ENCODE data around the gene UBAC1. TPM values are rescaled to one million over a fixed set of nuclear protein-coding genes. Genes with fewer than 3 reads are reported as not detected.

Gene UBAC1
- total and polyA plus RNA-seq, 10 of the 15 experiments (the other 5 are each of a cell fraction or from before 2014, with no cell fraction given), result 16.7 to 54.6 (median 38.5) TPM

DNA sequence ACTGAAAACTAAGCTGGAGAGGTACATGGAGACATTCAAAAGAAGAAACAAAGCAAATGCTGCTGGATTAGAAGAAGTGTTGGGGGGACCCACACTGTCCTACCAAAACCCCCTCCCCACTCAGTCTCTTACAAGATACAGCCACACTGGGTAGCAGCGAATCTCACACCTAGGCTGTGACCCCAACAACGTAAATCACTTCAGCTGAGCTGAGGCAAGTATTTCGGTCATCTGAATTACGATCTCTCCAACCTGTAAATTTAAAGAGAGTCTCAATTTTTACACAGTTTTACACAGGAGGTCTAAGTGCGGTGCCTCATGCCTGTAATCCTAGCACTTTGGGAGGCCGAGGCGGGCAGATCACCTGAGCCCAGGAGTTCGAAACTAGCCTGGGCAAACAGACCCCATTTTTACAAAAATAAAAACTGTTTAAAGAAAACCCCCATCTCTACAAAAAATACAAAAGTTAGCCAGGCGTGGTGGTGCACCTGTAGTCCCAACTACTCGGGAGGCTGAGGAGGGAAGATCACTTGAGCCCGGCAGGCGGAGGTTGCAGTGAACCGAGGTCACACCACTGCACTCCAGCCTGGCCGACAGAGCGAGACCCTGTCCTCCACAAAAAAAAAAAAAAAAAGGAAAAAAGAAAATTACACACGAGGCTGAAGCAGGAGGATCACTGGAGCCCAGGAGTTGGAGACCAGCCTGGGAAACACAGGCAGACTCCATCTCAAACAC, 57.2 kb downstream of the UBAC1 start:
- Histone ChIP-seq H3K27me3 (replicated peaks in 1 of 2; ENCODE audit: control insufficient read depth in 2 of 2, insufficient read depth in 2 of 2, low read length in 1 of 2) (no peaks in the 10 kb centered on the region), H4K20me1 (ENCODE audit: control insufficient read depth, insufficient read depth) (no peaks in the 10 kb centered on the region), H3K27ac (ENCODE audit: control insufficient read depth, insufficient read depth) (no peak overlapping the region), H3K9me3 (replicated peaks; ENCODE audit: control insufficient read depth, insufficient read depth, low read length) (no peaks in the 10 kb centered on the region; the same call in 2 of the 3 replicates), H3K79me2 (ENCODE audit: control insufficient read depth, insufficient read depth, low read length) (peaks cover 66% of the 10 kb centered on the region), H3K4me2 (ENCODE audit: control insufficient read depth, insufficient read depth) (no peak overlapping the region), H3K4me1 (ENCODE audit: control insufficient read depth, insufficient read depth, low read length) (peaks cover 23% of the 10 kb centered on the region), H3K9ac (ENCODE audit: control insufficient read depth, insufficient read depth, low read length) (no peak overlapping the region), H3K4me3 (no peak overlapping the region), H3K36me3 (ENCODE audit: control insufficient read depth in 2 of 2, insufficient read depth in 2 of 2, low read length in 1 of 2) (no peaks in the 10 kb centered on the region; a peak in 1 of 4 replicates), H2AFZ (ENCODE audit: control insufficient read depth, low read depth, low read length) (no peak overlapping the region)
- SMC1A ChIA-PET (ENCODE audit: uncharacterized antibody, unreplicated experiment), result interaction anchor here (0.7 kb wide), 1 partner anchor 46 kb away, joined by 3 read pairs; no protein-coding TSS in a partner anchor
- peak; percentile 13 for FAIRE-seq
- in situ Hi-C loops (cut with MboI) (no loop called here), intact Hi-C loops (cut with micrococcal nuclease; ENCODE audit: unreplicated experiment) (no loop called here)
- 93% methylated on average over 16 of the region's 16 CpGs for WGBS (ENCODE audit: insufficient coverage, insufficient replicate concordance, low lambda C conversion rate, missing lambda C conversion rate)
- TSS peak; percentile 13 for BruUV-seq (replicated peaks)
- DNase-seq (ENCODE audit: low read depth, low spot score), result no peak
- ATAC-seq, result no peak
- RAD21 ChIA-PET (ENCODE audit: unreplicated experiment), result no interaction called here
- TF ChIP-seq RFX5 (IDR thresholded peaks at IDR 0.05; ENCODE audit: low read depth, low read length) (no peak), NFXL1 (IDR thresholded peaks at IDR 0.05; ENCODE audit: borderline replicate concordance) (no peak), ESRRA (IDR thresholded peaks at IDR 0.05; ENCODE audit: low read length) (no peak), RAD21 (IDR thresholded peaks at IDR 0.05; ENCODE audit: insufficient read depth, low read depth, low read length) (no peak), MTA2 (IDR thresholded peaks at IDR 0.05; ENCODE audit: low read depth) (no peak)
- POLR2A ChIA-PET, result interaction anchor here (0.7 kb wide), 1 partner anchor 71 kb away, joined by 3 read pairs; no protein-coding TSS in a partner anchor
- CTCF ChIA-PET, result interaction anchor here (0.7 to 1.2 kb wide), 2 partner anchors 24 to 40 kb away, joined by 3 to 4 read pairs; no protein-coding TSS in a partner anchor

DNA sequence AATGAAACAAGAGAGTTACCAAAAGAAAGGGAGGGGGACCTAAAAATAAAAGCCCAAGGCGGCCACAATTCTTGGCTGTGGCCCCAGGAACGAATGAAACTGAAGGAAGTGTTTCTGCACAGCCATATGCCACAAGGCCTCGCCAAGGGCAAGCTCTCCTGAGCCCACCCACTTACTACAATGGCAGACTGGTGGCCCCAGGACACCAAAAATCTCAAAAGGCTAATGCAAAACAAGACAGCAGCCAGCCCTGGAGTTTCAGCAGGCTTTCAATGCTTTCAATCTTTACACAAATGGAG, 57.9 kb downstream of the UBAC1 start:
- POLR2A ChIA-PET, result no interaction called here
- in situ Hi-C loops (cut with MboI) (no loop called here), intact Hi-C loops (cut with micrococcal nuclease; ENCODE audit: unreplicated experiment) (no loop called here)
- H2AFZ ChIP-seq (ENCODE audit: control insufficient read depth, low read depth, low read length), result no peak overlapping the region
- 92% methylated on average over 3 of the region's 3 CpGs for WGBS (ENCODE audit: insufficient coverage, insufficient replicate concordance, low lambda C conversion rate, missing lambda C conversion rate)
- DNase-seq (ENCODE audit: low read depth, low spot score) (no peak), ATAC-seq (no peak), FAIRE-seq (no peak)
- no peaks in the 10 kb centered on the region for H3K27me3 ChIP-seq (replicated peaks in 1 of 2; ENCODE audit: control insufficient read depth in 2 of 2, insufficient read depth in 2 of 2, low read length in 1 of 2)
- no peaks in the 10 kb centered on the region for H4K20me1 ChIP-seq (ENCODE audit: control insufficient read depth, insufficient read depth)
- peaks cover 19% of the 10 kb centered on the region for H3K4me1 ChIP-seq (ENCODE audit: control insufficient read depth, insufficient read depth, low read length)
- no peaks in the 10 kb centered on the region; a peak in 1 of 4 replicates for H3K36me3 ChIP-seq (ENCODE audit: control insufficient read depth in 2 of 2, insufficient read depth in 2 of 2, low read length in 1 of 2)
- H3K9me3 ChIP-seq (replicated peaks; ENCODE audit: control insufficient read depth, insufficient read depth, low read length), result no peaks in the 10 kb centered on the region; the same call in 2 of the 3 replicates
- no TSS peak for BruUV-seq (replicated peaks)
- H3K9ac ChIP-seq (ENCODE audit: control insufficient read depth, insufficient read depth, low read length), result no peak overlapping the region
- H3K4me3 ChIP-seq, result no peak overlapping the region
- peaks cover 64% of the 10 kb centered on the region for H3K79me2 ChIP-seq (ENCODE audit: control insufficient read depth, insufficient read depth, low read length)
- no peak overlapping the region for H3K27ac ChIP-seq (ENCODE audit: control insufficient read depth, insufficient read depth)
- no peak overlapping the region for H3K4me2 ChIP-seq (ENCODE audit: control insufficient read depth, insufficient read depth)
- RAD21 ChIA-PET (ENCODE audit: unreplicated experiment), result no interaction called here
- CTCF ChIA-PET, result interaction anchor here (0.7 to 1.2 kb wide), 2 partner anchors 23 to 39 kb away, joined by 3 to 4 read pairs; no protein-coding TSS in a partner anchor
- SMC1A ChIA-PET (ENCODE audit: uncharacterized antibody, unreplicated experiment), result interaction anchor here (0.7 kb wide), 2 partner anchors 16 to 45 kb away, joined by 3 read pairs; no protein-coding TSS in a partner anchor
- no peak for TF ChIP-seq CHD2 (IDR thresholded peaks at IDR 0.05; ENCODE audit: borderline replicate concordance, low read depth, low read length)
- no peak for TF ChIP-seq E2F8 (IDR thresholded peaks at IDR 0.05; ENCODE audit: low read depth, partially characterized antibody)
- no peak for TF ChIP-seq BACH1 (IDR thresholded peaks at IDR 0.05; ENCODE audit: borderline replicate concordance)
